Right kidney (tissue), 1 donor: ENCODE results near the gene ARHGEF38.
A peak's percentile ranks its signal among the peaks of the same experiment; 100 is the strongest.
"Not testable (repeated sequence)": the region's sequence is repeated elsewhere in the genome, so short reads cannot be mapped to it uniquely, and the experiment has no call there.

ENCODE experiments used
- DNase-seq: peaks from one replicate; pipeline ENCODE4 v3.0.0-alpha.2; 2016

The ARHGEF38 gene

GRCh38 chr4:105652286-105652888, 100.0 kb downstream of the ARHGEF38 start:
- no peak for DNase-seq

GRCh38 chr4:105657117-105657765, 104.8 kb downstream of the ARHGEF38 start:
- DNase-seq: no peak

GRCh38 chr4:105659190-105659589, 106.8 kb downstream of the ARHGEF38 start:
- no peak for DNase-seq

- no peak for DNase-seq
Measured at GRCh38 chr4:105661028-105661427, 108.6 kb downstream of the ARHGEF38 start.

GRCh38 chr4:105662935-105663675, 110.7 kb downstream of the ARHGEF38 start:
- DNase-seq: no peak

- no peak for DNase-seq
Measured at GRCh38 chr4:105666693-105667092, 114.3 kb downstream of the ARHGEF38 start.

GRCh38 chr4:105670684-105671083, 118.3 kb downstream of the ARHGEF38 start:
- no peak for DNase-seq

GRCh38 chr4:105671301-105671700, 118.9 kb downstream of the ARHGEF38 start:
- no peak for DNase-seq

- no peak for DNase-seq
Measured at GRCh38 chr4:105674011-105674410, 121.6 kb downstream of the ARHGEF38 start.

GRCh38 chr4:105677709-105678108, 125.3 kb downstream of the ARHGEF38 start:
- DNase-seq: no peak

- DNase-seq: no peak
Measured at GRCh38 chr4:105679186-105679585, 126.8 kb downstream of the ARHGEF38 start.

- DNase-seq: no peak
Measured at GRCh38 chr4:105683038-105683437, 130.6 kb downstream of the ARHGEF38 start.

- no peak for DNase-seq
Measured at GRCh38 chr4:105686571-105686970, 134.2 kb downstream of the ARHGEF38 start.

- not testable (repeated sequence) for DNase-seq
Measured at GRCh38 chr4:105694812-105695211, 142.4 kb downstream of the ARHGEF38 start.

GRCh38 chr4:105695832-105696231, 143.4 kb downstream of the ARHGEF38 start:
- DNase-seq: not testable (repeated sequence)

GRCh38 chr4:105698607-105699006, 146.2 kb downstream of the ARHGEF38 start:
- no peak for DNase-seq

GRCh38 chr4:105707782-105708180, 155.4 kb downstream of the ARHGEF38 start:
- DNase-seq: no peak

GRCh38 chr4:105708181-105709080, 156.0 kb downstream of the ARHGEF38 start, which contains the start of the genes GSTCD and INTS12:
Gene GSTCD (plus strand): TSS chr4:105708784. CDS start chr4:105717614, 8,830 bp downstream.
Gene INTS12 (minus strand): TSS chr4:105708689. CDS start chr4:105700005, 8,684 bp downstream.
- DNase-seq: peak; percentile 94

GRCh38 chr4:105709081-105709450, 156.6 kb downstream of the ARHGEF38 start:
- no peak for DNase-seq

- no peak for DNase-seq
Measured at GRCh38 chr4:105710012-105710600, 157.7 kb downstream of the ARHGEF38 start.

GRCh38 chr4:105710678-105711077, 158.3 kb downstream of the ARHGEF38 start:
- no peak for DNase-seq

- DNase-seq: no peak
Measured at GRCh38 chr4:105712766-105713165, 160.3 kb downstream of the ARHGEF38 start.
